NCI-H2196 (cell line): ENCODE measurements around the gene PHTF2.

Source experiments
- DNase-seq: peaks from one replicate; lab custom pipeline; 2025; ENCODE audit not compliant: unreplicated experiment; lab: John Stamatoyannopoulos, UW

PHTF2 gene

GRCh38 chr7:77791956-77792355 is 6.6 kb upstream of the PHTF2 start:
- no peak for DNase-seq

GRCh38 chr7:77794000-77794399 is 4.6 kb upstream of the PHTF2 start:
- DNase-seq: no peak

- DNase-seq: no peak
Measured at GRCh38 chr7:77796109-77796508, 2.5 kb upstream of the PHTF2 start.

- DNase-seq: no peak
Measured at GRCh38 chr7:77796960-77797359, 1.6 kb upstream of the PHTF2 start.

- DNase-seq: no peak
Measured at GRCh38 chr7:77797734-77798393, 709 bp upstream of the PHTF2 start.

- no peak for DNase-seq
Measured at GRCh38 chr7:77799078-77799964, 748 bp downstream of the PHTF2 start.

GRCh38 chr7:77800158-77800557 is 1.6 kb downstream of the PHTF2 start:
- DNase-seq: no peak

- no peak for DNase-seq
Measured at GRCh38 chr7:77800730-77801129, 2.2 kb downstream of the PHTF2 start.

GRCh38 chr7:77802557-77803405 is 4.2 kb downstream of the PHTF2 start:
- DNase-seq: no peak

GRCh38 chr7:77806425-77806824 is 7.9 kb downstream of the PHTF2 start:
- no peak for DNase-seq

GRCh38 chr7:77808517-77808916 is 9.9 kb downstream of the PHTF2 start:
- no peak for DNase-seq

- DNase-seq: no peak
Measured at GRCh38 chr7:77811516-77812289, 13.1 kb downstream of the PHTF2 start.

- DNase-seq: no peak
Measured at GRCh38 chr7:77812290-77812685, 13.7 kb downstream of the PHTF2 start.

- no peak for DNase-seq
Measured at GRCh38 chr7:77813180-77813579, 14.6 kb downstream of the PHTF2 start.

- DNase-seq: no peak
Measured at GRCh38 chr7:77819021-77819420, 20.4 kb downstream of the PHTF2 start.

- DNase-seq: no peak
Measured at GRCh38 chr7:77820967-77821366, 22.4 kb downstream of the PHTF2 start.

GRCh38 chr7:77822269-77822668 is 23.7 kb downstream of the PHTF2 start:
- no peak for DNase-seq

- DNase-seq: no peak
Measured at GRCh38 chr7:77823787-77824186, 25.2 kb downstream of the PHTF2 start.

- DNase-seq: no peak
Measured at GRCh38 chr7:77824636-77825035, 26.1 kb downstream of the PHTF2 start.

- no peak for DNase-seq
Measured at GRCh38 chr7:77825131-77825530, 26.6 kb downstream of the PHTF2 start.

- DNase-seq: no peak
Measured at GRCh38 chr7:77826300-77826699, 27.7 kb downstream of the PHTF2 start.
